SIG-M5 (cell line): Measurements from ENCODE around the gene ANGPTL4.
"Not testable (repeated sequence)": the region's sequence is repeated elsewhere in the genome, so short reads cannot be mapped to it uniquely, and the experiment has no call there.

Source experiments
- DNase-seq: peaks from one replicate; lab custom pipeline; 2025; lab: John Stamatoyannopoulos, UW

The ANGPTL4 gene

GRCh38 chr19:8389891-8390616 lies 26.1 kb downstream of the ANGPTL4 start, which contains the start of gene RAB11B:
Gene RAB11B (plus strand): TSS chr19:8390360. CDS start chr19:8390417, 57 bp downstream.
- DNase-seq = peak; percentile 99

- no peak for DNase-seq
Measured at GRCh38 chr19:8390617-8390981, 26.6 kb downstream of the ANGPTL4 start.

- no peak for DNase-seq
Measured at GRCh38 chr19:8391198-8392016, 27.5 kb downstream of the ANGPTL4 start.

GRCh38 chr19:8392017-8392591 lies 28.1 kb downstream of the ANGPTL4 start:
- DNase-seq = no peak

GRCh38 chr19:8393192-8393870 lies 29.4 kb downstream of the ANGPTL4 start:
- no peak for DNase-seq

- DNase-seq = no peak
Measured at GRCh38 chr19:8393871-8394250, 29.9 kb downstream of the ANGPTL4 start.

- no peak for DNase-seq
Measured at GRCh38 chr19:8395621-8396082, 31.7 kb downstream of the ANGPTL4 start.

- DNase-seq = no peak
Measured at GRCh38 chr19:8396185-8396562, 32.2 kb downstream of the ANGPTL4 start.

- no peak for DNase-seq
Measured at GRCh38 chr19:8396563-8397203, 32.7 kb downstream of the ANGPTL4 start.

- DNase-seq = no peak
Measured at GRCh38 chr19:8397271-8397670, 33.3 kb downstream of the ANGPTL4 start.

- no peak for DNase-seq
Measured at GRCh38 chr19:8397746-8398310, 33.9 kb downstream of the ANGPTL4 start.

GRCh38 chr19:8398311-8398771 lies 34.4 kb downstream of the ANGPTL4 start:
- DNase-seq = no peak

- DNase-seq = no peak
Measured at GRCh38 chr19:8399681-8400188, 35.8 kb downstream of the ANGPTL4 start.

GRCh38 chr19:8401981-8402411 lies 38.0 kb downstream of the ANGPTL4 start:
- DNase-seq = no peak

GRCh38 chr19:8403098-8403819 lies 39.3 kb downstream of the ANGPTL4 start:
- no peak for DNase-seq

GRCh38 chr19:8403820-8404109 lies 39.8 kb downstream of the ANGPTL4 start:
- DNase-seq = no peak

GRCh38 chr19:8404391-8405151 lies 40.6 kb downstream of the ANGPTL4 start:
- DNase-seq = no peak

- DNase-seq = not testable (repeated sequence)
Measured at GRCh38 chr19:8410718-8411117, 46.8 kb downstream of the ANGPTL4 start.

GRCh38 chr19:8412783-8413628 lies 49.1 kb downstream of the ANGPTL4 start, which contains the start of gene MARCHF2:
Gene MARCHF2 (plus strand): TSS chr19:8413305. CDS start chr19:8421841, 8,536 bp downstream.
- peak; percentile 55 for DNase-seq
